GM12878 (cell line): Measurements from ENCODE around the gene SPTBN1. TPM values are rescaled to one million over a fixed set of nuclear protein-coding genes. Genes with fewer than 3 reads are reported as not detected.

Experiments
- ATAC-seq: fragments of 200-7000 bp; cut with Tn5 transposase; 3 replicates; pipeline ENCODE4 v1.9.1; 2020; ENCODE audit warnings: mild to moderate bottlenecking, moderate library complexity
- BruUV-seq: library from RNA; stranded (reverse); fragments of 400-500 nt; replicated peaks from 2 replicates; lab custom pipeline; 2021; lab: Mats Ljungman, UMichigan
- CTCF ChIA-PET: fragments of 300-600 bp; sonication (Branson Sonifier 250); formaldehyde crosslinking; extraction: SDS; loops from one replicate; lab custom pipeline; 2021; ENCODE audit warnings: inconsistent platforms; lab: Yijun Ruan, JAX
- POLR2A ChIA-PET: fragments of 350-600 bp; formaldehyde crosslinking; extraction: SDS; loops from one replicate; lab custom pipeline; 2021; ENCODE audit warnings: inconsistent platforms; lab: Charles Lee
- RAD21 ChIA-PET: fragments of 300-600 bp; sonication (Branson Sonifier 250); formaldehyde crosslinking; loops from one replicate; lab custom pipeline; 2023; ENCODE audit warnings: antibody characterized with exemption; ENCODE audit not compliant: unreplicated experiment; lab: Charles Lee
- SMC1A ChIA-PET: fragments of 300-600 bp; sonication (Branson Sonifier 250); formaldehyde crosslinking; loops from one replicate; lab custom pipeline; 2023; ENCODE audit not compliant: unreplicated experiment, uncharacterized antibody; lab: Charles Lee
- DNase-seq: peaks from one replicate; pipeline ENCODE4 v3.0.0-alpha.2; 2011; ENCODE audit warnings: low read depth, low spot score
- FAIRE-seq: peaks from 3 replicates; lab custom pipeline; 2011; peaks lifted over from hg19 to GRCh38; lab: Jason Lieb, UNC
- H2AFZ ChIP-seq: 2 replicates; pipeline ENCODE4 v1.6.0; 2011; ENCODE audit warnings: low read depth, low read length, control low read depth; ENCODE audit not compliant: control insufficient read depth
- H3K27ac ChIP-seq: 2 replicates; pipeline ENCODE4 v1.5.1; 2011; ENCODE audit warnings: control low read depth; ENCODE audit not compliant: control insufficient read depth, insufficient read depth
- H3K27me3 ChIP-seq, 2 experiments: replicated peaks in 1 of 2; 2 replicates each; pipeline versions ENCODE4 v1.6.0 to v1.6.1; 2011; ENCODE audit warnings: low read length in 1 of 2; ENCODE audit not compliant: control insufficient read depth in 2 of 2, insufficient read depth in 2 of 2
- H3K36me3 ChIP-seq, 2 experiments: 2 replicates each; pipeline ENCODE4 v1.5.1; 2011; ENCODE audit warnings: low read length in 1 of 2; ENCODE audit not compliant: control insufficient read depth in 2 of 2, insufficient read depth in 2 of 2
- H3K4me1 ChIP-seq: 2 replicates; pipeline ENCODE4 v1.6.1; 2011; ENCODE audit warnings: mild to moderate bottlenecking, low read length, moderate library complexity, mixed read lengths; ENCODE audit not compliant: control insufficient read depth, insufficient read depth
- H3K4me2 ChIP-seq: 2 replicates; pipeline ENCODE4 v1.6.0; 2011; ENCODE audit warnings: control low read depth; ENCODE audit not compliant: control insufficient read depth, insufficient read depth
- H3K4me3 ChIP-seq: fragments of 200-600 bp; sonication (generic); 2 replicates; pipeline ENCODE4 v1.5.1; 2016
- H3K79me2 ChIP-seq: 2 replicates; pipeline ENCODE4 v1.6.0; 2011; ENCODE audit warnings: low read length; ENCODE audit not compliant: control insufficient read depth, insufficient read depth
- H3K9ac ChIP-seq: 2 replicates; pipeline ENCODE4 v1.8.0; 2011; ENCODE audit warnings: low read length, control low read depth, mixed read lengths; ENCODE audit not compliant: control insufficient read depth, insufficient read depth
- H3K9me3 ChIP-seq: replicated peaks from 3 replicates; pipeline ENCODE4 v1.5.1; 2011; ENCODE audit warnings: mild to moderate bottlenecking, low read length; ENCODE audit not compliant: control insufficient read depth, insufficient read depth
- H4K20me1 ChIP-seq: 2 replicates; pipeline ENCODE4 v1.6.0; 2011; ENCODE audit not compliant: control insufficient read depth, insufficient read depth
- BMI1 ChIP-seq: fragments of 450-650 bp; IDR thresholded peaks from 2 replicates; pipeline ENCODE4 v1.6.1; 2016; ENCODE audit warnings: mild to moderate bottlenecking, moderate library complexity, borderline replicate concordance
- IRF4 ChIP-seq: IDR thresholded peaks from 2 replicates; pipeline ENCODE4 v1.6.1; 2011; ENCODE audit warnings: low read depth, low read length
- NBN ChIP-seq: fragments of 450-650 bp; IDR thresholded peaks from 2 replicates; pipeline ENCODE4 v1.6.1; 2016
- NFIC ChIP-seq: IDR thresholded peaks from 2 replicates; pipeline ENCODE4 v1.6.1; 2012; ENCODE audit warnings: low read depth, mild to moderate bottlenecking, inconsistent platforms, low read length, moderate library complexity
- RUNX3 ChIP-seq: IDR thresholded peaks from 2 replicates; pipeline ENCODE4 v1.6.1; 2012; ENCODE audit warnings: low read length, inconsistent platforms
- SMC3 ChIP-seq: IDR thresholded peaks from 2 replicates; pipeline ENCODE4 v1.6.1; 2011; ENCODE audit warnings: low read length, improper control_type of control experiment, borderline replicate concordance
- STAT3 ChIP-seq: IDR thresholded peaks from 2 replicates; pipeline ENCODE4 v1.6.1; 2011; ENCODE audit warnings: low read depth, low read length, improper control_type of control experiment
- SUZ12 ChIP-seq: fragments of 200-600 bp; sonication (generic); IDR thresholded peaks from one replicate; pipeline ENCODE4 v1.6.1; 2018; ENCODE audit warnings: antibody characterized with exemption, mild to moderate bottlenecking; ENCODE audit not compliant: unreplicated experiment
- WGBS: methylation state at CpG from one replicate; pipeline ENCODE4 v1.1.6; 2016; ENCODE audit warnings: low lambda C conversion rate; ENCODE audit not compliant: insufficient replicate concordance, insufficient coverage; ENCODE audit errors: missing lambda C conversion rate; 5-methylcytosine and 5-hydroxymethylcytosine counted together
- in situ Hi-C: fragments of 300-500 bp; cut with MboI; formaldehyde crosslinking; loops from 9 replicates; pipeline ENCODE4 v1.14.3; 2018; ENCODE audit warnings: mixed read lengths
- intact Hi-C: fragments of 100-400 bp; cut with micrococcal nuclease; formaldehyde crosslinking; loops from one replicate; pipeline ENCODE4 v1.14.2; 2022; ENCODE audit not compliant: unreplicated experiment
- polyA plus RNA-seq, 11 experiments: library from polyadenylated mRNA; depleted of rRNA in 4 of 11; unstranded in 6 of 11; stranded (reverse) in 5 of 11; fragments of >200 nt; fragmentation: Nextera tagmentation in 4 of 11; fragmentation: Illumina TruSeq in 1 of 11; extraction: Ambion mirVana in 4 of 11; extraction: Trizol in 1 of 11; gene quantifications; 1 replicate in 1 of 11; 2 replicates in 10 of 11; pipeline versions ENCODE4 v1.2.1 to v1.2.3, GENCODE V29; 2011 to 2016; ENCODE audit warnings: inconsistent platforms in 2 of 11, missing spikeins in 2 of 11, low read depth in 1 of 11
- total RNA-seq, 4 experiments: library from RNA; depleted of rRNA in 3 of 4; stranded (reverse); fragments of >200 nt in 3 of 4; fragmentation: Illumina TruSeq in 1 of 4; extraction: Trizol in 1 of 4; gene quantifications; 2 replicates each; pipeline versions ENCODE4 v1.2.1 to v1.2.3, GENCODE V29; 2013 to 2021
- TF ChIP-seq, protein P1 (sequence below): IDR thresholded peaks from 2 replicates; pipeline ENCODE4 v1.6.1; 2011; ENCODE audit warnings: mild to moderate bottlenecking, low read depth, low read length, moderate library complexity; ENCODE audit not compliant: insufficient replicate concordance
- TF ChIP-seq, protein P2 (sequence below): fragments of 450-650 bp; IDR thresholded peaks from 2 replicates; pipeline ENCODE4 v1.6.1; 2017; ENCODE audit warnings: antibody characterized with exemption, mild to moderate bottlenecking, moderate library complexity
- TF ChIP-seq, protein P3 (sequence below): fragments of 450-650 bp; IDR thresholded peaks from 2 replicates; pipeline ENCODE4 v1.6.1; 2018; ENCODE audit warnings: mild to moderate bottlenecking, low read depth, moderate library complexity; ENCODE audit not compliant: partially characterized antibody

Gene SPTBN1
- total and polyA plus RNA-seq, 10 of the 15 experiments (the other 5 are each of a cell fraction or from before 2014, with no cell fraction given): 20.6 to 154 (median 76.7) TPM

DNA sequence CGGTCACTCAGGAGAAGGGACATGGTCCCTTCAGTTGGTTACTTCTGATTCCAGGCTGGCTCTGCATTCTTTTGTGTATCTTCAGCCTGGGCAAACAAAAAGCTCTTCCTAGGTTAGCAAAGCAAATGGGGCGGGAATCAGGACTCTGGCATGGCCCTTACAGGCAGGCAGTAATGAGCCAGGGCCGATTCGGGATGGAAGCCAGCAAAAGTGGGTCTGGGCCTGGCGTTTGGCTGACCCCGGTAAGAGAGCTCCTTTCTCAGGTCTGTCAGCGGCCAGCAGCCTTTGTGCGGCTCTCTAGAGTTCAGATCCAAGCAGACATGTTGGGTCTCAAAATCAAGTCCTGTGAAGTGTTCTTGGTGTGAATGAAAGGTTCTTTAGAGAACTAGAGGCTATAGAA is 185.9 kb downstream of the SPTBN1 start (continued):
- no peak for TF ChIP-seq RUNX3
- no peak for TF ChIP-seq NBN
- TF ChIP-seq, protein P1, sequence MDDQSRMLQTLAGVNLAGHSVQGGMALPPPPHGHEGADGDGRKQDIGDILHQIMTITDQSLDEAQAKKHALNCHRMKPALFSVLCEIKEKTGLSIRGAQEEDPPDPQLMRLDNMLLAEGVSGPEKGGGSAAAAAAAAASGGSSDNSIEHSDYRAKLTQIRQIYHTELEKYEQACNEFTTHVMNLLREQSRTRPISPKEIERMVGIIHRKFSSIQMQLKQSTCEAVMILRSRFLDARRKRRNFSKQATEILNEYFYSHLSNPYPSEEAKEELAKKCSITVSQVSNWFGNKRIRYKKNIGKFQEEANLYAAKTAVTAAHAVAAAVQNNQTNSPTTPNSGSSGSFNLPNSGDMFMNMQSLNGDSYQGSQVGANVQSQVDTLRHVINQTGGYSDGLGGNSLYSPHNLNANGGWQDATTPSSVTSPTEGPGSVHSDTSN: no peak
- no peak for TF ChIP-seq STAT3
- no peak for TF ChIP-seq IRF4
- TF ChIP-seq, protein P2, sequence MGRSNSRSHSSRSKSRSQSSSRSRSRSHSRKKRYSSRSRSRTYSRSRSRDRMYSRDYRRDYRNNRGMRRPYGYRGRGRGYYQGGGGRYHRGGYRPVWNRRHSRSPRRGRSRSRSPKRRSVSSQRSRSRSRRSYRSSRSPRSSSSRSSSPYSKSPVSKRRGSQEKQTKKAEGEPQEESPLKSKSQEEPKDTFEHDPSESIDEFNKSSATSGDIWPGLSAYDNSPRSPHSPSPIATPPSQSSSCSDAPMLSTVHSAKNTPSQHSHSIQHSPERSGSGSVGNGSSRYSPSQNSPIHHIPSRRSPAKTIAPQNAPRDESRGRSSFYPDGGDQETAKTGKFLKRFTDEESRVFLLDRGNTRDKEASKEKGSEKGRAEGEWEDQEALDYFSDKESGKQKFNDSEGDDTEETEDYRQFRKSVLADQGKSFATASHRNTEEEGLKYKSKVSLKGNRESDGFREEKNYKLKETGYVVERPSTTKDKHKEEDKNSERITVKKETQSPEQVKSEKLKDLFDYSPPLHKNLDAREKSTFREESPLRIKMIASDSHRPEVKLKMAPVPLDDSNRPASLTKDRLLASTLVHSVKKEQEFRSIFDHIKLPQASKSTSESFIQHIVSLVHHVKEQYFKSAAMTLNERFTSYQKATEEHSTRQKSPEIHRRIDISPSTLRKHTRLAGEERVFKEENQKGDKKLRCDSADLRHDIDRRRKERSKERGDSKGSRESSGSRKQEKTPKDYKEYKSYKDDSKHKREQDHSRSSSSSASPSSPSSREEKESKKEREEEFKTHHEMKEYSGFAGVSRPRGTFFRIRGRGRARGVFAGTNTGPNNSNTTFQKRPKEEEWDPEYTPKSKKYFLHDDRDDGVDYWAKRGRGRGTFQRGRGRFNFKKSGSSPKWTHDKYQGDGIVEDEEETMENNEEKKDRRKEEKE: no peak
- TF ChIP-seq, all 136 proteins: peak for 0

DNA sequence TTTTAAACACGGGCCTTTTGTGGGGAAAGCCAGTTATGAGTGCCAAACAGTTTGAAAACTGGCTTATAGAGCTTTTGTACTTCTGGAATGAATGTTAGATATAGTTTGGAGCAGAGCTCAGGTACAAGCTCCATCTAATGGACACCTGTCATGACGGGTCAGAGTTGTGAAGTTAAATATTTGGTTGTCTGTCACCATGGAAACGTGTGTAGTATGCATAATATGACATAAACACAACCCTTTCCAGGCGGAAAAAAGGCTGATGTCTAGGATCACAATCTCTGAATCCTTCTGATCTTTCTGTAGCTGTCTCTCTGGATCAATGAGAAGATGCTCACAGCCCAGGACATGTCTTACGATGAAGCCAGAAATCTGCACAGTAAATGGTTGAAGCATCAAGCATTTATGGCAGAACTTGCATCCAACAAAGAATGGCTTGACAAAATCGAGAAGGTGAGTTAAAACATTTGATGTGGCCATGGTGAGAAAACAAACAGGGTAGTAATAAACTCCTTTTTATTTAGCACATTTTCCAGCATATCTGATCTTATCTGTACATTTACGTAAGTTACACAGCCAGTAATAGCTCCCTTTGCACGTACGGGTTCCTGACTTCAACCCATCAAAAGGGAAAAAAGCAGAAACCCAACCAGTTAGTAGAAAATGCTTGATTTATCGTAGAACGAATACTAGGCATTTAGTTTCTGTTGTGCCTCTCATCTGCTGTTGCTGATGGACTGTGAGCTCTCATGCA is 186.7 kb downstream of the SPTBN1 start:
- ChIA-PET SMC1A (interaction anchor here (0.9 to 1.7 kb wide), 4 partner anchors 22 to 89 kb away, joined by 3 to 5 read pairs (median 4); no protein-coding TSS in a partner anchor), RAD21 (interaction anchor here (1.6 kb wide), 1 partner anchor 120 kb away, joined by 7 read pairs; no protein-coding TSS in a partner anchor), POLR2A (interaction anchor here (0.6 to 1.0 kb wide), 2 partner anchors 23 to 88 kb away, joined by 3 to 4 read pairs; no protein-coding TSS in a partner anchor), CTCF (interaction anchor here (1.0 to 1.9 kb wide), 5 partner anchors 22 to 120 kb away, joined by 3 to 7 read pairs (median 4); no protein-coding TSS in a partner anchor)
- no peak overlapping the region for H3K4me3 ChIP-seq
- peaks cover 8% of the 10 kb centered on the region for H3K79me2 ChIP-seq
- no peak overlapping the region for H3K4me2 ChIP-seq
- ATAC-seq (no peak), DNase-seq (no peak), FAIRE-seq (no peak)
- H4K20me1 ChIP-seq: no peaks in the 10 kb centered on the region
- H3K4me1 ChIP-seq: peaks cover 12% of the 10 kb centered on the region; the same call in 1 of the 2 replicates
- H3K27me3 ChIP-seq: no peaks in the 10 kb centered on the region
- peaks cover 42 to 66% of the 10 kb centered on the region in 2 experiments for H3K36me3 ChIP-seq
- intact Hi-C loops: no loop called here
- no peak overlapping the region for H2AFZ ChIP-seq
- H3K9me3 ChIP-seq: no peaks in the 10 kb centered on the region
- no peak for TF ChIP-seq NFIC
- no peak for TF ChIP-seq SUZ12
- TF ChIP-seq, protein P3, sequence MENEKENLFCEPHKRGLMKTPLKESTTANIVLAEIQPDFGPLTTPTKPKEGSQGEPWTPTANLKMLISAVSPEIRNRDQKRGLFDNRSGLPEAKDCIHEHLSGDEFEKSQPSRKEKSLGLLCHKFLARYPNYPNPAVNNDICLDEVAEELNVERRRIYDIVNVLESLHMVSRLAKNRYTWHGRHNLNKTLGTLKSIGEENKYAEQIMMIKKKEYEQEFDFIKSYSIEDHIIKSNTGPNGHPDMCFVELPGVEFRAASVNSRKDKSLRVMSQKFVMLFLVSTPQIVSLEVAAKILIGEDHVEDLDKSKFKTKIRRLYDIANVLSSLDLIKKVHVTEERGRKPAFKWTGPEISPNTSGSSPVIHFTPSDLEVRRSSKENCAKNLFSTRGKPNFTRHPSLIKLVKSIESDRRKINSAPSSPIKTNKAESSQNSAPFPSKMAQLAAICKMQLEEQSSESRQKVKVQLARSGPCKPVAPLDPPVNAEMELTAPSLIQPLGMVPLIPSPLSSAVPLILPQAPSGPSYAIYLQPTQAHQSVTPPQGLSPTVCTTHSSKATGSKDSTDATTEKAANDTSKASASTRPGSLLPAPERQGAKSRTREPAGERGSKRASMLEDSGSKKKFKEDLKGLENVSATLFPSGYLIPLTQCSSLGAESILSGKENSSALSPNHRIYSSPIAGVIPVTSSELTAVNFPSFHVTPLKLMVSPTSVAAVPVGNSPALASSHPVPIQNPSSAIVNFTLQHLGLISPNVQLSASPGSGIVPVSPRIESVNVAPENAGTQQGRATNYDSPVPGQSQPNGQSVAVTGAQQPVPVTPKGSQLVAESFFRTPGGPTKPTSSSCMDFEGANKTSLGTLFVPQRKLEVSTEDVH: no peak
- TF ChIP-seq SMC3: no peak
- TF ChIP-seq BMI1: no peak
- no TSS peak for BruUV-seq
- no peak overlapping the region for H3K27ac ChIP-seq
- no peak overlapping the region for H3K9ac ChIP-seq
- in situ Hi-C loops: no loop called here
- 96% methylated on average over 11 of the region's 11 CpGs for WGBS
